Gastroesophageal sphincter (tissue), 3 donors: Measurements from ENCODE around the gene PPA1.

Experiments
- EP300 ChIP-seq: sonication (generic); formaldehyde crosslinking; IDR thresholded peaks from one replicate; pipeline ENCODE4 v1.6.1; 2017; ENCODE audit warnings: antibody characterized with exemption, mild to moderate bottlenecking
- POLR2A ChIP-seq, 2 donors: fragments of 450-650 bp; IDR thresholded peaks; one replicate each; pipeline ENCODE4 v1.6.1; 2017; ENCODE audit warnings: antibody characterized with exemption in 2 of 2, mild to moderate bottlenecking in 2 of 2, moderate library complexity in 1 of 2
- POLR2AphosphoS5 ChIP-seq: sonication (generic); formaldehyde crosslinking; IDR thresholded peaks from one replicate; pipeline ENCODE4 v1.6.1; 2017; ENCODE audit warnings: antibody characterized with exemption
- TF ChIP-seq, protein P1 (sequence below), 4 experiments: fragments of 200-600 bp in 2 of 4; fragments of 450-650 bp in 2 of 4; sonication (generic) in 1 of 4; IDR thresholded peaks; one replicate each; pipeline ENCODE4 v1.5.1; 2017 to 2019; ENCODE audit warnings: antibody characterized with exemption in 4 of 4, mild to moderate bottlenecking in 2 of 4, moderate library complexity in 2 of 4

DNA sequence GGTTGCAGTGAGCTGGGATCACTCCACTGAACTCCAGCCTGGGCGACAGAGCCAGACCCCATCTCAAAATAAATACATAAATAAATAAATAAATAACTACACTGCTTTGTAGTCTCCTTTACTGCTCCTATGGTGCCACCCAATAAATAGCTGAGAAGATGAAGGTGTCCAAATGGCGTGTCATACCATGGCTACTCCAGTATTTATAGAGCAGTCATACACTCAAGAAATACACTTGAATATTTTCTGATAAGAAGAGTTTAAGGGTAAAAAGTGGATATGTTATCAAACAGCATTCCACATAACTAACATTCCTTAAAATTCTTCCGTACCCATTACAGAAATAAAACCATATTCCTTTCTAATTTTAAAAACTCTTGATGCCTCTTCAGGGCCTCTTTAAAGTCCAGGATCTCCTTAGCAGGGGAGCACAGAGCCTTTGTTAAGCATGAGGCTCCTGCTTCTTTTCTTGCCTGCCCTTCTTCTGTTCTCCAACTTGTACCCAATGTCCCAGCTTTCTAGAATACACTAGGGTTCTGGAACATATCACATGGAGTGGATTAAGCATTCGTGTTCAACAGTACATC is 55.0 kb downstream of the PPA1 start:
- TF ChIP-seq, protein P1, sequence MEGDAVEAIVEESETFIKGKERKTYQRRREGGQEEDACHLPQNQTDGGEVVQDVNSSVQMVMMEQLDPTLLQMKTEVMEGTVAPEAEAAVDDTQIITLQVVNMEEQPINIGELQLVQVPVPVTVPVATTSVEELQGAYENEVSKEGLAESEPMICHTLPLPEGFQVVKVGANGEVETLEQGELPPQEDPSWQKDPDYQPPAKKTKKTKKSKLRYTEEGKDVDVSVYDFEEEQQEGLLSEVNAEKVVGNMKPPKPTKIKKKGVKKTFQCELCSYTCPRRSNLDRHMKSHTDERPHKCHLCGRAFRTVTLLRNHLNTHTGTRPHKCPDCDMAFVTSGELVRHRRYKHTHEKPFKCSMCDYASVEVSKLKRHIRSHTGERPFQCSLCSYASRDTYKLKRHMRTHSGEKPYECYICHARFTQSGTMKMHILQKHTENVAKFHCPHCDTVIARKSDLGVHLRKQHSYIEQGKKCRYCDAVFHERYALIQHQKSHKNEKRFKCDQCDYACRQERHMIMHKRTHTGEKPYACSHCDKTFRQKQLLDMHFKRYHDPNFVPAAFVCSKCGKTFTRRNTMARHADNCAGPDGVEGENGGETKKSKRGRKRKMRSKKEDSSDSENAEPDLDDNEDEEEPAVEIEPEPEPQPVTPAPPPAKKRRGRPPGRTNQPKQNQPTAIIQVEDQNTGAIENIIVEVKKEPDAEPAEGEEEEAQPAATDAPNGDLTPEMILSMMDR (IDR thresholded peaks at IDR 0.05): no peak
- TF ChIP-seq POLR2A (IDR thresholded peaks at IDR 0.05) (no peak), POLR2AphosphoS5 (no peak), EP300 (no peak)
